ENCODE measurements around the gene ATP5MC3. TPM values are rescaled to one million over a fixed set of nuclear protein-coding genes. Genes with fewer than 3 reads are reported as not detected.

ATP5MC3 gene
- total and polyA plus RNA-seq, 3 experiments from 2014 or later, result 355 to 416 (median 409) TPM

GRCh38 chr2:175167076-175167791 is 14.3 kb downstream of the ATP5MC3 start:
- H3K36me3 Mint-ChIP-seq, result peaks cover 0 to 13% (median 1%) of the 10 kb centered on the region in 3 donors
- peaks cover 44 to 76% (median 72%) of the 10 kb centered on the region in 3 donors for H3K4me1 Mint-ChIP-seq
- H3K4me3 Mint-ChIP-seq, result peak overlapping the region; percentile 90 to 100 (median 99)
- H3K27me3 Mint-ChIP-seq, result no peaks in the 10 kb centered on the region
- ChIA-PET CTCF (interaction anchor here (1.2 kb wide), 1 partner anchor 12 kb away, joined by 3 read pairs; no protein-coding TSS in a partner anchor), POLR2A (no interaction called here)
- Histone ChIP-seq H3K36me3 (ENCODE audit: insufficient read depth, low read length) (no peaks in the 10 kb centered on the region), H3K4me3 (ENCODE audit: low read length) (peak overlapping the region; percentile 99), H3K9me3 (ENCODE audit: low read length) (no peaks in the 10 kb centered on the region), H3K27ac (ENCODE audit: low read depth, low read length) (peak overlapping the region; percentile 96), H3K27me3 (ENCODE audit: insufficient read depth, low read length, poor library complexity, severe bottlenecking) (no peaks in the 10 kb centered on the region), H3K4me1 (ENCODE audit: insufficient read depth, low read length) (peaks cover 26% of the 10 kb centered on the region)
- peak overlapping the region; percentile 70 to 100 (median 98) for H3K27ac Mint-ChIP-seq
- no peaks in the 10 kb centered on the region for H3K9me3 Mint-ChIP-seq
- DNase-seq, result peak in 2 of 5 donors; percentile 2 to 33

GRCh38 chr2:175166216-175166824 is 15.2 kb downstream of the ATP5MC3 start:
- H3K4me1 Mint-ChIP-seq, result peaks cover 49 to 85% (median 81%) of the 10 kb centered on the region in 3 donors
- peak overlapping the region; percentile 99 for H3K4me3 ChIP-seq (ENCODE audit: low read length)
- DNase-seq, result no peak
- ChIA-PET POLR2A (no interaction called here), CTCF (interaction anchor here (1.2 to 1.3 kb wide), 2 partner anchors 13 to 16 kb away, joined by 3 read pairs; no protein-coding TSS in a partner anchor)
- H3K27ac Mint-ChIP-seq, result peak overlapping the region in 6 of 8 donors; percentile 26 to 100 (median 90)
- no peaks in the 10 kb centered on the region for H3K27me3 ChIP-seq (ENCODE audit: insufficient read depth, low read length, poor library complexity, severe bottlenecking)
- H3K4me3 Mint-ChIP-seq, result peak overlapping the region; percentile 75 to 100 (median 98)
- no peaks in the 10 kb centered on the region for H3K9me3 ChIP-seq (ENCODE audit: low read length)
- peaks cover 26% of the 10 kb centered on the region for H3K4me1 ChIP-seq (ENCODE audit: insufficient read depth, low read length)
- H3K27ac ChIP-seq (ENCODE audit: low read depth, low read length), result peak overlapping the region; percentile 96
- H3K36me3 ChIP-seq (ENCODE audit: insufficient read depth, low read length), result no peaks in the 10 kb centered on the region
- H3K9me3 Mint-ChIP-seq, result no peaks in the 10 kb centered on the region
- H3K27me3 Mint-ChIP-seq, result no peaks in the 10 kb centered on the region
- H3K36me3 Mint-ChIP-seq, result peaks cover 0 to 16% (median 1%) of the 10 kb centered on the region in 3 donors

- no peak for DNase-seq
- Mint-ChIP-seq H3K4me1 (peaks cover 60 to 85% (median 83%) of the 10 kb centered on the region in 3 donors), H3K4me3 (no peak overlapping the region), H3K9me3 (no peaks in the 10 kb centered on the region), H3K27me3 (no peaks in the 10 kb centered on the region), H3K27ac (no peak overlapping the region), H3K36me3 (peaks cover 0 to 23% (median 4%) of the 10 kb centered on the region in 3 donors)
- Histone ChIP-seq H3K27ac (ENCODE audit: low read depth, low read length) (no peak overlapping the region), H3K27me3 (ENCODE audit: insufficient read depth, low read length, poor library complexity, severe bottlenecking) (no peaks in the 10 kb centered on the region), H3K4me1 (ENCODE audit: insufficient read depth, low read length) (peaks cover 23% of the 10 kb centered on the region), H3K36me3 (ENCODE audit: insufficient read depth, low read length) (no peaks in the 10 kb centered on the region), H3K4me3 (ENCODE audit: low read length) (no peak overlapping the region), H3K9me3 (ENCODE audit: low read length) (no peaks in the 10 kb centered on the region)
- ChIA-PET CTCF (no interaction called here), POLR2A (no interaction called here)
These were observed 17.3 kb downstream of the ATP5MC3 start for GRCh38 chr2:175164235-175164634.

GRCh38 chr2:175158894-175159293 is 22.6 kb downstream of the ATP5MC3 start:
- no peaks in the 10 kb centered on the region for H3K27me3 ChIP-seq (ENCODE audit: insufficient read depth, low read length, poor library complexity, severe bottlenecking)
- H3K9me3 ChIP-seq (ENCODE audit: low read length), result no peaks in the 10 kb centered on the region
- ChIA-PET CTCF (no interaction called here), POLR2A (interaction anchor here (0.6 kb wide), 1 partner anchor 22 kb away, joined by 3 read pairs; no protein-coding TSS in a partner anchor)
- H3K36me3 ChIP-seq (ENCODE audit: insufficient read depth, low read length), result no peaks in the 10 kb centered on the region
- peaks cover 11% of the 10 kb centered on the region for H3K4me1 ChIP-seq (ENCODE audit: insufficient read depth, low read length)
- Mint-ChIP-seq H3K4me3 (no peak overlapping the region), H3K36me3 (peaks cover 0 to 27% (median 4%) of the 10 kb centered on the region in 3 donors), H3K4me1 (peaks cover 54 to 79% (median 71%) of the 10 kb centered on the region in 3 donors), H3K27ac (no peak overlapping the region), H3K9me3 (no peaks in the 10 kb centered on the region), H3K27me3 (no peaks in the 10 kb centered on the region)
- DNase-seq, result no peak
- H3K4me3 ChIP-seq (ENCODE audit: low read length), result no peak overlapping the region
- H3K27ac ChIP-seq (ENCODE audit: low read depth, low read length), result no peak overlapping the region

GRCh38 chr2:175156534-175156933 is 25.0 kb downstream of the ATP5MC3 start:
- H3K27ac ChIP-seq (ENCODE audit: low read depth, low read length), result no peak overlapping the region
- H3K36me3 ChIP-seq (ENCODE audit: insufficient read depth, low read length), result no peaks in the 10 kb centered on the region
- peak overlapping the region in 1 of 7 donors; percentile 26 for H3K4me3 Mint-ChIP-seq
- no peaks in the 10 kb centered on the region for H3K27me3 Mint-ChIP-seq
- no peak for DNase-seq
- H3K9me3 ChIP-seq (ENCODE audit: low read length), result no peaks in the 10 kb centered on the region
- POLR2A ChIA-PET, result no interaction called here
- peak overlapping the region in 2 of 8 donors; percentile 42 to 46 for H3K27ac Mint-ChIP-seq
- H3K27me3 ChIP-seq (ENCODE audit: insufficient read depth, low read length, poor library complexity, severe bottlenecking), result no peaks in the 10 kb centered on the region
- CTCF ChIA-PET, result no interaction called here
- H3K4me1 Mint-ChIP-seq, result peaks cover 60 to 79% (median 72%) of the 10 kb centered on the region in 3 donors
- no peaks in the 10 kb centered on the region for H3K9me3 Mint-ChIP-seq
- no peak overlapping the region for H3K4me3 ChIP-seq (ENCODE audit: low read length)
- H3K4me1 ChIP-seq (ENCODE audit: insufficient read depth, low read length), result peaks cover 24% of the 10 kb centered on the region
- peaks cover 0 to 25% (median 2%) of the 10 kb centered on the region in 3 donors for H3K36me3 Mint-ChIP-seq

- Mint-ChIP-seq H3K27ac (peak overlapping the region in 1 of 8 donors; percentile 11), H3K36me3 (peaks cover 2 to 29% (median 2%) of the 10 kb centered on the region in 3 donors), H3K9me3 (no peaks in the 10 kb centered on the region), H3K4me3 (peak overlapping the region in 1 of 7 donors; percentile 62), H3K4me1 (peaks cover 52 to 75% (median 67%) of the 10 kb centered on the region in 3 donors), H3K27me3 (no peaks in the 10 kb centered on the region)
- Histone ChIP-seq H3K4me3 (ENCODE audit: low read length) (no peak overlapping the region), H3K4me1 (ENCODE audit: insufficient read depth, low read length) (peaks cover 24% of the 10 kb centered on the region), H3K9me3 (ENCODE audit: low read length) (no peaks in the 10 kb centered on the region), H3K27me3 (ENCODE audit: insufficient read depth, low read length, poor library complexity, severe bottlenecking) (no peaks in the 10 kb centered on the region), H3K27ac (ENCODE audit: low read depth, low read length) (no peak overlapping the region), H3K36me3 (ENCODE audit: insufficient read depth, low read length) (no peaks in the 10 kb centered on the region)
- CTCF ChIA-PET, result no interaction called here
- DNase-seq, result no peak
- POLR2A ChIA-PET, result no interaction called here
These were observed 26.8 kb downstream of the ATP5MC3 start for GRCh38 chr2:175154661-175155082.

- no peak overlapping the region for H3K4me3 ChIP-seq (ENCODE audit: low read length)
- ChIA-PET POLR2A (no interaction called here), CTCF (interaction anchor here (1.6 kb wide), 1 partner anchor 20 kb away, joined by 3 read pairs; no protein-coding TSS in a partner anchor)
- H3K36me3 Mint-ChIP-seq, result peaks cover 4 to 43% (median 13%) of the 10 kb centered on the region in 3 donors
- H3K4me1 Mint-ChIP-seq, result peaks cover 67 to 84% (median 76%) of the 10 kb centered on the region in 3 donors
- no peaks in the 10 kb centered on the region for H3K27me3 ChIP-seq (ENCODE audit: insufficient read depth, low read length, poor library complexity, severe bottlenecking)
- no peaks in the 10 kb centered on the region for H3K36me3 ChIP-seq (ENCODE audit: insufficient read depth, low read length)
- no peaks in the 10 kb centered on the region for H3K9me3 ChIP-seq (ENCODE audit: low read length)
- DNase-seq, result no peak
- H3K9me3 Mint-ChIP-seq, result no peaks in the 10 kb centered on the region
- H3K27ac ChIP-seq (ENCODE audit: low read depth, low read length), result no peak overlapping the region
- peak overlapping the region in 2 of 7 donors; percentile 5 to 32 for H3K4me3 Mint-ChIP-seq
- H3K27me3 Mint-ChIP-seq, result no peaks in the 10 kb centered on the region
- peaks cover 21% of the 10 kb centered on the region for H3K4me1 ChIP-seq (ENCODE audit: insufficient read depth, low read length)
- H3K27ac Mint-ChIP-seq, result peak overlapping the region in 2 of 8 donors; percentile 13 to 58
These were observed 29.3 kb downstream of the ATP5MC3 start for GRCh38 chr2:175152242-175152641.

GRCh38 chr2:175151791-175152190 is 29.7 kb downstream of the ATP5MC3 start:
- ChIA-PET CTCF (interaction anchor here (1.6 kb wide), 1 partner anchor 19 kb away, joined by 3 read pairs; no protein-coding TSS in a partner anchor), POLR2A (no interaction called here)
- Histone ChIP-seq H3K4me1 (ENCODE audit: insufficient read depth, low read length) (peaks cover 20% of the 10 kb centered on the region), H3K4me3 (ENCODE audit: low read length) (no peak overlapping the region), H3K27me3 (ENCODE audit: insufficient read depth, low read length, poor library complexity, severe bottlenecking) (no peaks in the 10 kb centered on the region), H3K27ac (ENCODE audit: low read depth, low read length) (no peak overlapping the region), H3K36me3 (ENCODE audit: insufficient read depth, low read length) (no peaks in the 10 kb centered on the region), H3K9me3 (ENCODE audit: low read length) (no peaks in the 10 kb centered on the region)
- H3K9me3 Mint-ChIP-seq, result no peaks in the 10 kb centered on the region
- H3K27ac Mint-ChIP-seq, result peak overlapping the region in 2 of 8 donors; percentile 13 to 58
- H3K36me3 Mint-ChIP-seq, result peaks cover 4 to 42% (median 13%) of the 10 kb centered on the region in 3 donors
- no peak for DNase-seq
- H3K27me3 Mint-ChIP-seq, result no peaks in the 10 kb centered on the region
- peak overlapping the region in 2 of 7 donors; percentile 5 to 32 for H3K4me3 Mint-ChIP-seq
- peaks cover 65 to 83% (median 76%) of the 10 kb centered on the region in 3 donors for H3K4me1 Mint-ChIP-seq

All from CD8-positive, alpha-beta memory T cell (primary cell).